H1 (cell line): ENCODE results near the gene SUMF2. TPM values are rescaled to one million over a fixed set of nuclear protein-coding genes. Genes with fewer than 3 reads are reported as not detected.
A peak's percentile ranks its signal among the peaks of the same experiment; 100 is the strongest.
"Not testable (repeated sequence)": the region's sequence is repeated elsewhere in the genome, so short reads cannot be mapped to it uniquely, and the experiment has no call there.

ENCODE experiments used
- CTCF ChIA-PET: fragments of 300-600 bp; sonication (Branson Sonifier 250); formaldehyde crosslinking; loops from one replicate; lab custom pipeline; 2021; ENCODE audit not compliant: partially characterized antibody; lab: Charles Lee
- POLR2A ChIA-PET: fragments of 300-600 bp; sonication (Branson Sonifier 250); formaldehyde crosslinking; loops from one replicate; lab custom pipeline; 2021; ENCODE audit warnings: inconsistent platforms; ENCODE audit not compliant: partially characterized antibody; lab: Charles Lee
- DNase-seq, 2 experiments: peaks; one replicate each; pipeline versions ENCODE4 v3.0.0 to v3.0.0-alpha.2; 2010 to 2022; ENCODE audit warnings: low spot score in 2 of 2, low read depth in 1 of 2, mixed read lengths in 1 of 2
- FAIRE-seq: peaks from 2 replicates; lab custom pipeline; 2011; peaks lifted over from hg19 to GRCh38; lab: Jason Lieb, UNC
- H2AFZ ChIP-seq: 2 replicates; pipeline ENCODE4 v1.8.1; 2012; ENCODE audit warnings: low read length, inconsistent platforms
- H2AK5ac ChIP-seq: 2 replicates; pipeline ENCODE4 v1.6.1; 2013; ENCODE audit warnings: low read depth, low read length
- H2BK120ac ChIP-seq: replicated peaks from 2 replicates; pipeline ENCODE3; 2013; ENCODE audit warnings: low read depth, low read length, inconsistent platforms
- H2BK12ac ChIP-seq: 2 replicates; pipeline ENCODE4 v1.6.1; 2013; ENCODE audit warnings: low read depth, low read length
- H2BK15ac ChIP-seq: 2 replicates; pipeline ENCODE4 v1.6.1; 2013; ENCODE audit warnings: low read length
- H2BK20ac ChIP-seq: 2 replicates; pipeline ENCODE4 v1.6.1; 2013; ENCODE audit warnings: low read length
- H2BK5ac ChIP-seq: 2 replicates; pipeline ENCODE4 v1.6.1; 2013; ENCODE audit warnings: low read depth, low read length
- H3K14ac ChIP-seq: 2 replicates; pipeline ENCODE4 v1.6.1; 2013; ENCODE audit warnings: inconsistent platforms; ENCODE audit not compliant: insufficient read length
- H3K18ac ChIP-seq: 2 replicates; pipeline ENCODE4 v1.6.1; 2013; ENCODE audit warnings: low read length; ENCODE audit errors: extremely low read depth
- H3K23ac ChIP-seq: 2 replicates; pipeline ENCODE4 v1.6.1; 2013; ENCODE audit warnings: inconsistent platforms; ENCODE audit not compliant: insufficient read length
- H3K23me2 ChIP-seq: 2 replicates; pipeline ENCODE4 v1.6.1; 2013; ENCODE audit warnings: low read depth, low read length
- H3K27ac ChIP-seq: 2 replicates; pipeline ENCODE4 v1.6.1; 2011; ENCODE audit warnings: low read depth, low read length, inconsistent platforms
- H3K27me3 ChIP-seq, 4 experiments: replicated peaks in 1 of 4; 1 replicate in 1 of 4; 2 replicates in 3 of 4; pipeline versions ENCODE4 v1.6.1 to v1.8.1; 2011 to 2013; ENCODE audit warnings: low read length in 3 of 4, mild to moderate bottlenecking in 3 of 4, inconsistent platforms in 2 of 4, mixed read lengths in 2 of 4, moderate library complexity in 1 of 4; ENCODE audit not compliant: control insufficient read depth in 3 of 4, insufficient read depth in 3 of 4; ENCODE audit errors: extremely low read depth in 1 of 4
- H3K36me3 ChIP-seq, 4 experiments: 2 replicates each; pipeline versions ENCODE4 v1.6.1 to v1.8.1; 2011 to 2013; ENCODE audit warnings: mild to moderate bottlenecking in 4 of 4, low read length in 3 of 4, moderate library complexity in 2 of 4, control low read depth in 1 of 4, inconsistent platforms in 1 of 4; ENCODE audit not compliant: insufficient read depth in 4 of 4, control insufficient read depth in 2 of 4
- H3K4ac ChIP-seq: replicated peaks from 2 replicates; pipeline ENCODE3; 2013; ENCODE audit warnings: low read length, low read depth, mixed read lengths, inconsistent platforms; ENCODE audit not compliant: insufficient read length
- H3K4me1 ChIP-seq, 4 experiments: replicated peaks in 1 of 4; 1 replicate in 1 of 4; 2 replicates in 3 of 4; pipeline versions ENCODE4 v1.6.1 to v1.8.1; 2011 to 2013; ENCODE audit warnings: low read length in 3 of 4, inconsistent platforms in 2 of 4, mixed read lengths in 1 of 4; ENCODE audit not compliant: insufficient read depth in 4 of 4, control insufficient read depth in 3 of 4
- H3K4me2 ChIP-seq, 2 experiments: 2 replicates each; pipeline versions ENCODE4 v1.6.1 to v1.8.1; 2011 to 2013; ENCODE audit warnings: low read depth in 2 of 2, low read length in 2 of 2, control low read depth in 1 of 2, inconsistent platforms in 1 of 2, mild to moderate bottlenecking in 1 of 2; ENCODE audit not compliant: insufficient read depth in 1 of 2
- H3K4me3 ChIP-seq, 4 experiments: fragments of 200-600, 300-600 bp in 1 of 4; sonication (generic), shearing (Covaris generic), sonication (Bioruptor Twin) in 1 of 4; 2 replicates each; pipeline versions ENCODE4 v1.5.1 to v1.8.1; 2011 to 2016; ENCODE audit warnings: low read length in 4 of 4, low read depth in 3 of 4, control low read depth in 2 of 4, inconsistent platforms in 2 of 4, mild to moderate bottlenecking in 2 of 4, mixed read lengths in 1 of 4, moderate library complexity in 1 of 4; ENCODE audit not compliant: insufficient read depth in 2 of 4; ENCODE audit errors: extremely low read depth in 1 of 4
- H3K56ac ChIP-seq: replicated peaks from 2 replicates; pipeline ENCODE3; 2013; ENCODE audit warnings: low read depth, mild to moderate bottlenecking, mixed read lengths, low read length, inconsistent platforms; ENCODE audit not compliant: insufficient read length
- H3K79me1 ChIP-seq: 2 replicates; pipeline ENCODE4 v1.6.1; 2013; ENCODE audit warnings: low read depth, low read length, control low read depth
- H3K79me2 ChIP-seq, 2 experiments: 2 replicates each; pipeline versions ENCODE4 v1.6.1 to v1.8.1; 2012 to 2013; ENCODE audit warnings: low read length in 2 of 2, mild to moderate bottlenecking in 2 of 2, inconsistent platforms in 1 of 2; ENCODE audit not compliant: insufficient read depth in 2 of 2, control insufficient read depth in 1 of 2
- H3K9ac ChIP-seq, 4 experiments: replicated peaks in 1 of 4; 1 replicate in 1 of 4; 2 replicates in 3 of 4; pipeline versions ENCODE4 v1.6.1 to v1.8.1; 2011 to 2013; ENCODE audit warnings: low read depth in 3 of 4, low read length in 3 of 4, control low read depth in 2 of 4, mild to moderate bottlenecking in 2 of 4, moderate library complexity in 2 of 4, inconsistent platforms in 1 of 4; ENCODE audit errors: extremely low read depth in 1 of 4
- H3K9me3 ChIP-seq, 2 experiments: 2 replicates each; pipeline versions ENCODE4 v1.6.1 to v1.8.1; 2012 to 2013; ENCODE audit warnings: mild to moderate bottlenecking in 2 of 2, moderate library complexity in 2 of 2, control low read depth in 1 of 2, inconsistent platforms in 1 of 2, low read depth in 1 of 2, low read length in 1 of 2, mixed read lengths in 1 of 2; ENCODE audit not compliant: insufficient read depth in 2 of 2
- H4K20me1 ChIP-seq, 2 experiments: replicated peaks in 1 of 2; 2 replicates each; pipeline versions ENCODE3 to v1.8.1; 2011 to 2013; ENCODE audit warnings: inconsistent platforms in 2 of 2, low read length in 2 of 2, mild to moderate bottlenecking in 1 of 2; ENCODE audit not compliant: insufficient read depth in 2 of 2, control insufficient read depth in 1 of 2
- H4K5ac ChIP-seq: 2 replicates; pipeline ENCODE4 v1.6.1; 2013; ENCODE audit warnings: low read length, low read depth, mixed read lengths, inconsistent platforms; ENCODE audit not compliant: insufficient read length
- H4K8ac ChIP-seq: 2 replicates; pipeline ENCODE4 v1.8.0; 2013; ENCODE audit warnings: mild to moderate bottlenecking, moderate library complexity, low read length, inconsistent platforms; ENCODE audit not compliant: insufficient read depth; ENCODE audit errors: extremely low read depth
- H4K91ac ChIP-seq: replicated peaks from 2 replicates; pipeline ENCODE3; 2013; ENCODE audit warnings: low read length, mixed read lengths, inconsistent platforms; ENCODE audit not compliant: insufficient read length
- WGBS, 2 experiments: shearing (Covaris generic) in 1 of 2; methylation state at CpG; one replicate each; pipeline versions ENCODE4 v1.1.6 to v1.1.7; 2013 to 2015; ENCODE audit warnings: low lambda C conversion rate in 2 of 2, mixed read lengths in 2 of 2, inconsistent platforms in 1 of 2, low coverage in 1 of 2, missing lambda C conversion rate in 1 of 2; ENCODE audit not compliant: insufficient replicate concordance in 2 of 2, insufficient coverage in 1 of 2, insufficient read length in 1 of 2; ENCODE audit errors: extremely low coverage in 1 of 2, missing lambda C conversion rate in 1 of 2; 5-methylcytosine and 5-hydroxymethylcytosine counted together
- polyA plus RNA-seq, 7 experiments: library from polyadenylated mRNA; depleted of rRNA in 3 of 7; stranded (reverse) in 5 of 7; unstranded in 2 of 7; fragments of >200 nt in 5 of 7; fragments of 200-250 nt in 2 of 7; gene quantifications; 1 replicate in 5 of 7; 2 replicates in 1 of 7; 4 replicates in 1 of 7; pipeline versions ENCODE4 v1.2.1 to v1.2.3, GENCODE V29; 2011 to 2013; ENCODE audit warnings: missing spikeins in 2 of 7, mixed read lengths in 2 of 7
- total RNA-seq: library from RNA; stranded (reverse); fragmentation: NEBNext Ultra II Directional; extraction: Animal tissue kit (Norgen Biotek cat#: 25700); gene quantifications from 2 replicates; pipeline ENCODE4 v1.2.1, GENCODE V29; 2021

The SUMF2 gene
- total and polyA plus RNA-seq, 2 of the 8 experiments (the other 6 are each of a cell fraction or from before 2014, with no cell fraction given), result 39.8 to 59.2 TPM

DNA sequence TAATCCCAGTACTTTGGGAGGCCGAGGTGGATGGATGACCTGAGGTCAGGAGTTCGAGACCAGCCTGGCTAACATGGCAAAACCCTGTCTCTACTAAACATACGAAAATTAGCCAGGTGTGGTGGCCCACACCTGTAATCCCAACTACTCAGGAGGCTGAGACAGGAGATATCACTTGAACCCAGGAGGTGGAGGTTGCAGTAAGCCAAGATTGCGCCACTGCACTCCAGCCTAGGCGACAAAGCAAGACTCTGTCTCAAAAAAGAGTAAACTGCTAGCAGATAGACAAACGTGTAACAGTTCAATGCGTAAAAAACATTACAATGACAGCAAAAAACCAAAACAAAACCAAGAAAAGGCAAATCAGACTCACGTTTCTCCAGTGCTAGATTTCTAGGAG is 32.5 kb upstream of the SUMF2 start:
- H2BK20ac ChIP-seq, H2AFZ ChIP-seq, H3K56ac ChIP-seq, H3K4me1 ChIP-seq, H2BK120ac ChIP-seq, H3K4me3 ChIP-seq, H4K91ac ChIP-seq, H3K27me3 ChIP-seq, H2BK5ac ChIP-seq, H3K23ac ChIP-seq, H3K9ac ChIP-seq, H2AK5ac ChIP-seq, H2BK15ac ChIP-seq, H3K79me1 ChIP-seq, H3K14ac ChIP-seq, H3K9me3 ChIP-seq, H3K18ac ChIP-seq, H4K8ac ChIP-seq, H3K4ac ChIP-seq, H3K27ac ChIP-seq, DNase-seq, FAIRE-seq, H4K20me1 ChIP-seq, H3K23me2 ChIP-seq, H4K5ac ChIP-seq, CTCF ChIA-PET, H2BK12ac ChIP-seq: not testable (repeated sequence)
- 75% methylated on average over 8 of the region's 8 CpGs; no CpG with 5 or more reads in 1 of the 2 experiments for WGBS, 2 experiments
- Histone ChIP-seq H3K4me2 (peak overlapping the region in 1 of 2 experiments; percentile 59; a peak in 1 of 4 replicates), H3K79me2 (peaks cover 0 to 27% of the 10 kb centered on the region in 2 experiments; a peak in 2 of 4 replicates), H3K36me3 (peaks cover 2 to 45% (median 20%) of the 10 kb centered on the region in 4 experiments; a peak in 7 of 8 replicates)
- POLR2A ChIA-PET, result interaction anchor here (1.5 to 40.8 kb wide), 3 partner anchors 13 to 25 kb away, joined by 4 to 869 read pairs (median 36); partner anchors contain the start of genes CCT6A, PSPH and SUMF2

DNA sequence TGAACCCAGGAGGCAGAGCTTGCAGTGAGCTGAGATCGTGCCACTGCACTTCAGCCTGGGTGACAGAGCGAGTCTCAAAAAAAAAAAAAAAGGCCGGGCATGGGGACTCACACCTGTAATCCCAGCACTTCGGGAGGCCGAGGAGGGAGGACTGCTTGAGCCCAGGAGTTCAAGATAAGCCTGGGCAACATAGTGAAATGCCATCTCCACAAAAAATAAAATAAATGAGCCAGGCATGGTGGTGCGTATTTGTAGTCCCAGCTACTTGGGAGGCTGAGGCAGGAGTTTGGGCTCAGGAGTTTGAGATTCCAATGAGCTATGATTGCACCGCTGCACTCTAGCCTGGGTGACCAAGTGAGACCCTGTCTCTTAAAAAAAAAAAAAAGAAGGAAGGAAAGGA is 31.5 kb upstream of the SUMF2 start:
- not testable (repeated sequence) for H3K14ac ChIP-seq, H3K23ac ChIP-seq, FAIRE-seq, H4K20me1 ChIP-seq, H4K91ac ChIP-seq, H4K5ac ChIP-seq, H4K8ac ChIP-seq, H3K4ac ChIP-seq, H3K56ac ChIP-seq, H3K9ac ChIP-seq, H2BK20ac ChIP-seq, DNase-seq, H2BK5ac ChIP-seq, H3K23me2 ChIP-seq, H3K4me1 ChIP-seq, H3K27me3 ChIP-seq, H3K18ac ChIP-seq, H2BK15ac ChIP-seq, H2AFZ ChIP-seq, H2BK120ac ChIP-seq, H2AK5ac ChIP-seq, H3K27ac ChIP-seq, H3K9me3 ChIP-seq, H3K79me1 ChIP-seq, H2BK12ac ChIP-seq
- POLR2A ChIA-PET, result interaction anchor here (0.6 to 44.4 kb wide), 3 partner anchors 9 to 762 kb away, joined by 3 to 869 read pairs (median 869); partner anchors contain the start of genes CCT6A, PSPH and SUMF2
- H3K4me2 ChIP-seq, result peak overlapping the region; percentile 49 to 59; a peak in 2 of 4 replicates
- CTCF ChIA-PET, result interaction anchor here (2.4 kb wide), 1 partner anchor 42 kb away, joined by 8 read pairs; no protein-coding TSS in a partner anchor
- H3K36me3 ChIP-seq, result peaks cover 2 to 43% (median 19%) of the 10 kb centered on the region in 4 experiments; a peak in 7 of 8 replicates
- peaks cover 0 to 22% of the 10 kb centered on the region in 2 experiments; a peak in 2 of 4 replicates for H3K79me2 ChIP-seq
- peak overlapping the region in 2 of 4 experiments; percentile 74 to 94; a peak in 4 of 8 replicates for H3K4me3 ChIP-seq
- 86% methylated on average over 5 of the region's 7 CpGs; no CpG with 5 or more reads in 1 of the 2 experiments for WGBS, 2 experiments
